HEK293T (cell line): Measurements from ENCODE around the gene C19orf38.
"Not testable (repeated sequence)": the region's sequence is repeated elsewhere in the genome, so short reads cannot be mapped to it uniquely, and the experiment has no call there.

Experiments used
- ARNT ChIP-seq: fragments of 450-650 bp; IDR thresholded peaks from 2 replicates; pipeline ENCODE4 v1.6.1; 2017; ENCODE audit warnings: mild to moderate bottlenecking
- ZNF384 ChIP-seq: fragments of 450-650 bp; IDR thresholded peaks from 2 replicates; pipeline ENCODE4 v1.6.1; 2016

DNA sequence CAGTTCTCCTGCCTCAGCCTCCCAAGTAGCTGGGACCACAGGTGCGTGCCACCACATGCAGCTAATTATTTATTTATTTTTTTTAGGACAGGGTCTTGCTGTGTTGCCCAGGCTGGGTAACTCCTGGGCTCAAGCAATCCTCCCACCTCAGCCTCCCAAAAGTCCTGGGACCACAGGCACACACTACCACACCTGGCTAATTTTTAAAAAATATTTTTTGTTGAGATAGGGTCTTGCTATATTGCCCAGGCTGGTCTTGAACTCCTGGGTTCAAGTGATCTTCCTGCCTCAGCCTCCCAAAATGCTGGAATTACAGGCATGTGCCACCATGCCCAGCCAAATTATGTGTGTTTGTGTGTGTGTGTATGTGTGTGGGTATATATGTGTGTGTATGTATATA lies 8.7 kb downstream of the C19orf38 start:
- TF ChIP-seq ARNT, ZNF384: not testable (repeated sequence)
